GM19035 (cell line): ENCODE measurements around the gene RTL10.

Experiments used
- ATAC-seq: cut with Tn5 transposase; IDR thresholded peaks from one replicate; pipeline ENCODE4 v1.9.1; 2021; ENCODE audit not compliant: unreplicated experiment

The RTL10 gene

DNA sequence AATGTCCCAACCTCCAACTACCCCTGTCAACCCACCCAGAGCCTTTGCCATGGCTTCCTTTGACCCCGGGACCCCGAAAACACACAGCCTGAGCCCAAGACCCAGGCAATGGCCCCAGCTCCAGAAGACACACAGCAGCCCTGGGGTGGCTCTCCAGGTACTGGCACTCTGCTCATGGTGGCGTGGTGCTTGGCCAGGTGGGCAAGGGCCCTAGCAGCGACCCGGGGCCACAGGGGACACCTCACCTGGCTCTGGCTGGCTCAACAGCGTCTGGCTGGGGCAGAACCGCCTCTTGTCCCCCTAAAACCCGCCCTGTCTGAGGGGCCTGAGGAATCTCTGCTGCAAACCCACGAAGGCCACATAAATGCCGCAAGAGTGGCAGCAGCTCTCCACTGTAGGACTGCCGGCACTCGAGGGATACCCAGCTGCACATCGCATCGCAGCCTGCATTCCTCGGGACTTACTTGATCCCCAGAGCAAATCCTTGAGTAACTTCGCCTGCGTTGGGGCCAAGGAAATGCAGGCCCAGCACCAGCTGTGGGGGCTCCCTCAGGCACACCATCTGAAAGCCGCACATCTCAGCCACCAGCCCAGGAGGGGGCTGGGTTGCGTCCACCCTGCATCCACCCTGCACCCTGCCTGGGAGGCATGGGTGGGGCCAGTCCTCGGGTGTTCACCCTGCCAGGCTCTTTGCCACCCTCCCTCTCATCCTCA lies 23.1 kb upstream of the RTL10 start:
- ATAC-seq = no peak

DNA sequence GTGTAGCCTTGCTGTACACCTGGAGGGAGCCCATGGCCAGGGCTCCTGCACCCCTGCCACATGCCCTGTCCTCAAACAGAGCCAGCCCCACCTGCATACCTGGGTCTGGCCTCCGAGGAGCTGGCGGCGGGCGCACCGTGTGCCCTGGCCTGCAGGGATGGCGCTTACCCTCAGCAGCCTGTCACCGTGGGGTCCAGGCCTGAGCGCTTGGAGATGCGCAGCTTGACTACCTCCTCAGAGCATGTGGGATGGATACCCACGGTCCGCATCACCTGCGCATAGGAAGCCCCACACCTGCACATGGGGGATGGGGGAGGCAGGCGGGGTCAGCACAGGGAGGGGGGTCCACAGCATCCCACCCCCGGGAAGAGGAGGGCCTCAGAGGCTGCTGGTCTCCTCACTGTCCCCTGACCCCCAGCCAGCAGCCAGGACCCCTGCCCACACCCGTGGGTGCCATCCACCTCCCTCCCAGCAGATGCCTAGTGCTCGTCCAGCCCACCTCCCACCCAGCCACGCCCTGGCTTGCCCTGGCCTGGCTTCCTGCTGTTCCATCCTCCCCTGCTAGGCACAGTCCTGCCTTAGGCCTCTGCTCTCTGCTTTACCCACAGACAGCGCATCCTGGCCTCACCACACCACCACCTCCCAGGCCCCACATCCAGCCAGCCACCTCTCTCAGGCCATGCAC lies 22.4 kb upstream of the RTL10 start:
- no peak for ATAC-seq

DNA sequence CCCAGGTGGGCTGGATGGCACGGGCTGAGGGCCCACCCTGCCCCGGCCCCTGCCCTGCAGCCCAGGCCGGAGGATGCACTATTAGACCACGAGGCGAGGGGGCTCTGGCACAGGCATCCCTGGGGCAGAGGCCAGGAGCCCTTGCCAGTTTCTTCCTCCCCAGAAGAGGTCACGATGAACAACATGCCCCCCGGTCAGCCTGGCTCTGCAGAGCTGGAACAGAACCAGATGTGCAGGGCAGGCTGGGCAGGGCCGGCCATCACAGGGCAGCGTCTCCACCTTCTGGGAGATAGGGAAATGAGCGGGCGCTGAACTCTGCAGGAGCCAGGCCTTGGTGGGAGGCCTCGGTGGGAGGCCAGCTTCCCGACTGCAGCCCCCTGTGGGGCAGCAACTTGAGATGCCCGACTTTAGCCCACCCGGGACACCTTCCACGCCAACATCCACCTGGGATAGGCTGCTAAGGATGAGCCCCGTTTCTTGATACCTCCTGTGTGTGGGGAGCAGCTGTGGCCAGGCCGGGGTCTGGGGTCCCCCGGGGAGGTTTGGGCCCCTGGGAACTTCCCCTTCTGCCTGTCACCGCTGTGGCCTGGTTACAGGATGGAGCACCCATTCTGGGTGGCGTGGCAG lies 21.8 kb upstream of the RTL10 start:
- ATAC-seq = no peak

DNA sequence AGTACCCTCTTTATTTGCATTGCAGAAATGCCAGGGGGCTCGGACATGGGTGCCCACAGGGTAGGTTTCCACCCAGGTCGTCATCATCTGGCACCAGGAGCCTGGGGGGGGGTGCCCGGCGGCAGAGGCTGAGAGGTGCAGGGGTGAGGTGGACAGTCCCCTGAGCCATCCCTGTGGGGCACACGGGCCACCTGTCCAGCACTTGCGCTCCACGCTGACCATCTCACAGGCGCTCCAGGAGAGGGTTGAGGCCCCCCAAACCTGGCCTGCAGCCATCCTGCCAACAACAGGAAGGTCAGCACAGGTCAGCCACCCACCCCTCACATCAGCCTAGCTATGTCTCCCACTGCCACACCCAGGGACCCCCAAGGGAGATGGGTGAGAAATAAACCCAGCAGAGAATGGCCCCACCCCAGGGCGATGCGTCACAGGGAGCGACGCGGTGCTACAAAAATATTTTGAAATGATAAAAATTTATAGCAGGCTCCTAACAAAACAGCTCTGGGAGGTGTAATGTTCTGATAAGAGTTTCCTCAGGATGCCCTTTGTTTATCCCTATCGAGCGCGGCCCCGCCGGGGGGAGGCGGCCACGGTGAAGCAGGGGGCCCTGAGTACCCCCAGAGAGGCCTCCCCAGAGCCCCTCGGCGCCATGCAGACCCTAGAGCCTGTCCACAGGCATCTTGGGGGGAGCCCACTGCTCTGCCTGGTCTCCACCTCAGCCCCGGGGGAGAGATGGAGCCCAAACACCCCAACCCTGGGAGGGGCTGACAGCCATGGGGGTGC lies 21.0 kb upstream of the RTL10 start:
- no peak for ATAC-seq

DNA sequence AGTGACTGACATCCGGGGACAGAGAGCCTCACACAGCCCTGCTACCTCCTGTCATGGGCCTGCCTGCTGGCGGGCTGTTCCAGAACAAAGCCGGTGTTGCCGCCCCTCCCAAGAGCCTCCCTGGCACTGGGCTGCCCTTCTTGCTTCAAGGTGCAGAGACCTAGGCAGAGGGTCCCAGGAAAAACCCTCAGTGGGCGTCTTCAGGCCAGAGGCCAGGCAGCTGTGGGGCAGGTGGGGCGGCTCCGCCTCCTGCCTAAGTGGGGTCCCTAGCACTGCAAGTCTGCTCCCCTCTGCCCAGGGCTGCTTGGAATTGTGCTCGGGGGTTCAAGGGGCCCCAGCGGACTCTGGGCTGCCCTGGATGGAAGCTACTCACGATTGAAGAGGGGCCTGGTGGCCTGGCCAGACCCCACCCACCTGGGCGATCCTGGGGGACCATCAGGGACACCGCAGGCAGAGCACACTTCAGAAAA lies 20.4 kb upstream of the RTL10 start:
- ATAC-seq = no peak

DNA sequence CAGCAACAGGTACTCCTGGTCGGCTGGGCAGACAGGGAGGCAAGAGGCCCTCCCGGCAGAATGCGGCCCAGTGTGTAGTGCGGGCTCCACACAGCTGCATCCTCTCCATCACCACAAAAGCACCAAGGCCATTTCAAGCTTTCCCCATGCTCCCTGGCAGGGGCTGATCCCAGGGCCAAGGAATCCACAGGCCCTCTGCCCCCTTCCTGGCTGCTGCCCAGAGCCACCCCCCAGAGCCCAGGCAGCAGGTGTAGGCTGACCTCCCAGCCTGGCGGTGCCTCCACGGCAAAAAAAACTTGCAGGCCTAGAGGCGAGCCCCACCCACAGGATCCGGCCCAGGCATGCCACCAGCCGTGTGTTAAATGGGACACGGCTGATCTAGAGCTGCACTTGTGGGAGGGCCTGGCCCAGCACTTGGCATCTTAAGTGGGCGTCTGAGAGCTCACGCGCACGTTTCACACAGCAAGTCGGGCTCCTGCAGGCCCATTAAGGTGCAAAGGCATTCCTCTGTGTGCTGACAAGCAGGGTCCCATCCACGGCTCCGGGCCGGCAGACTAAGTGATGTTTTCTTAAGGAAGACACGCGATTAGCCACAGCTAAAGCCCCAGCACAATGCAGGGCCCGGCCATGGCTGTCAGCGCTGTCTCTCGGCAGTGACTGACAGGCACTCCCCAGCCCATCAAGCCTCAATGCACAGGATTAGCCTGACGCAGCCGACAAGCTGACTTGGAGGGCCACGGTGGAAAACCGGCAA lies 19.8 kb upstream of the RTL10 start:
- no peak for ATAC-seq

DNA sequence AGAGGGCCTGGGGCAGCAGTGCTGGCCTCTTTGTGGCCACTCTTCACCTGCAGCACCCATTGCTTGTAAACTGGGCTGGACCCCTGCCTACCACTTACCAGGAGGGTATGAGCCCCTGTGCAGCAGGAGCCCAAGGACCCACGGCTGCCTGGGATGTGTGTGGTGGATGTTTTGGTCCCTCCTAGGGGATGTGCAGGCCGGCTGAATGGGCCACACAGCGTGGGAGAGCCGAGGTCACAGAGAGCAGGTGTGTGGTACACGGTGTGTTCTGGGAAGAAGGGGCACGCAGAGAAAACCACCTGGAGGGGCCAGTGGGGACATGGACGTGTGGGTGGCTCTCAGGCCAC lies 19.3 kb upstream of the RTL10 start:
- no peak for ATAC-seq

DNA sequence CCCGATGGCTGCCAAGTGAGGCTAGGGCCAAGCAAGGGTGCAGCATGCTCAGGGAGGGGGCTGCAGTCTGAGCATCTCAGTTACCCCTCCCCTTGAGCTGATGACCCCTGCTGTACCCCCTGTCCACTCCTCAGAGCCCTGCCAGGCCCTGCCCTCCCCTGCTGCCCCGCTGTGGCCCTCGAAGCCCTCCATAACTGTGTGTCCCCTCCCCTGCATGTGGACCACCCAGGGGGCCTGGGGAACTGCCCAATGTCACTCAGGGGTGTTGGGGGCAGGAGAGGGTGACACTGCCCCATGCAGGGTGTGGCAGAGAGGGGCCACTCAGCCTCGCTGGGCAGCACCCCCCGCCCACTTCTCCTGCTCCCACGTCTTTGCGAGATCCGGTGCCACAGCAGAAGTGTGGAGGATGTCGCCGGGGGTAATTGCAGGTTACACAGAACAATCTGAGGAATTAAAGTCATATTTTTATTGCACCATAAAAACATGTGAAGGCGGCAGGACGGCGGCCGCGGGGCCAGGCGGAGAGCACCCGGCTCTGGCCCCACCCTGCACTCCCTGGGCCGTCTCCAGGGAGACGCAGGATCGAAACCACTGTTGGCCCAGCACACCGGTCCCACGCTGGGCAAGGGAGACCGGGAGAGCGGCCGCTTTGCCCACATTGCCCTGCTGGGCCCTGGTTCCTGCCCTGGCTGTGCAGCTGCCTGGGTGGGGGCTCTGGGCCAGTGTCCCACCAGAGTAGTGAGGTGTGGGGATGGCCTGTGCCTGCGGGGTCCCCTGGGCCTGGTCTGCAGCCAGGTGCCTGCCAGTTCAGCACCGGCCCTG lies 18.7 kb upstream of the RTL10 start:
- no peak for ATAC-seq

DNA sequence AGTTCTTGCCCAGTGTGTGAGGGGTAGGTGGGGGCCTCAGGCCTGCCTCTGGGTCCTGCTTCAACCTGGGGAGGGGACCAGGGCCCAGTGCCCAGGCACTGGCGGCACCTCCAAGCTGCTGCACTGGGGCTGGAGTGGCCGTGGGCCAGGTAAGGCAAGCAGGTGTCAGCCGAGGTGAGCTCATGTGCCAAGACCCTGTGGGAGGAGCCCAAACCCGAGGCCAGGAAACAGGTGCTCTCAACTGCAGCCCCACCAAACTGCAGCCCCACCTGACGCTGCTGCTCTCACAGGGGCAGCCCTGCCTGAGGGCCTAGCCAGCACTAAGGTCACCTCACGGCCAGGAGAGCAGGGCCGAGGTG lies 18.1 kb upstream of the RTL10 start:
- no peak for ATAC-seq

DNA sequence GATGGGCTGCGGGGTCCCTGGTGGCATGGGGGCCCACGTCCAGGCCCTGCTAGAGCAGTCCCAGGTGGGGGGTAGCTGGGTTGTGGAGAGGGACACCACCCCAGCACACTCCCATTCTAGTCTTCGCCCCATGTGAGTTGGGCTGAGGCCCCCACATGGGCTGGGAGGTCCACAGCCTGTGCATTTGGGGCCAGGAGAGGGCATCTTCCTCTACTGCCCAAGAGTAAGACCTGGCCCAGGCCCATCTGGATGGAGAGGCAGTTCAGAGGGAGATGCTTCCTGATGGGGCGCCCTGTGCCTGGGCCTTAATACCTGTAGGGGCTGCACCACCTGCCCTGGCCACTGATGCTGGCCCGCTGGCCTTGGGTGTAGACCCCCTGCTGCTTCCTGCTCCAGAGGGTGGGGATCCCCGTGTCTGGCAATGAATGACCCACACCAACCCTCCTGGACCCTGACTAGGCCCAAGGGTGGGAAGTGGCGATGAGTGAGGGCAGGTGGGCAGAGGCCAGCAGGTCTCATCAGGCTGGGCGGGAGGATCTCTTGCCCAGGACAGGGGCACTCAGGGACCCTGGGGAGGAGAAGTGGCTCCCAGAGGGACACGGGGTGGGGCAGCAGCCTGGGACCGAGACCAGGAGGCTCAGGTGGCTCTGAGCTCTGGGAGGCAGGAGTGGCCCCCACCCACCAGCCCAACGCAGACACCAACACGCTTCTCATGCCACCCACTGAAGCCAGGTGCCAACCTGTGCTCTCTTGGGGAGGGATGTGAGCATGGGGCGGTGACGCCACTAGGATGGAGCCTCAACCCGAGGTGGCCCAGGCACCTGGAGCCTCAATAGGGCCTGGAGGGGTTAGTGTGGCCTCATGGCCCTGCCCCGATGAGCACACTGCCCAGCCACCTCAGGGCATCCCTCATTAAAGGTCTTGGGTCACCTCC lies 17.4 kb upstream of the RTL10 start:
- ATAC-seq = no peak

DNA sequence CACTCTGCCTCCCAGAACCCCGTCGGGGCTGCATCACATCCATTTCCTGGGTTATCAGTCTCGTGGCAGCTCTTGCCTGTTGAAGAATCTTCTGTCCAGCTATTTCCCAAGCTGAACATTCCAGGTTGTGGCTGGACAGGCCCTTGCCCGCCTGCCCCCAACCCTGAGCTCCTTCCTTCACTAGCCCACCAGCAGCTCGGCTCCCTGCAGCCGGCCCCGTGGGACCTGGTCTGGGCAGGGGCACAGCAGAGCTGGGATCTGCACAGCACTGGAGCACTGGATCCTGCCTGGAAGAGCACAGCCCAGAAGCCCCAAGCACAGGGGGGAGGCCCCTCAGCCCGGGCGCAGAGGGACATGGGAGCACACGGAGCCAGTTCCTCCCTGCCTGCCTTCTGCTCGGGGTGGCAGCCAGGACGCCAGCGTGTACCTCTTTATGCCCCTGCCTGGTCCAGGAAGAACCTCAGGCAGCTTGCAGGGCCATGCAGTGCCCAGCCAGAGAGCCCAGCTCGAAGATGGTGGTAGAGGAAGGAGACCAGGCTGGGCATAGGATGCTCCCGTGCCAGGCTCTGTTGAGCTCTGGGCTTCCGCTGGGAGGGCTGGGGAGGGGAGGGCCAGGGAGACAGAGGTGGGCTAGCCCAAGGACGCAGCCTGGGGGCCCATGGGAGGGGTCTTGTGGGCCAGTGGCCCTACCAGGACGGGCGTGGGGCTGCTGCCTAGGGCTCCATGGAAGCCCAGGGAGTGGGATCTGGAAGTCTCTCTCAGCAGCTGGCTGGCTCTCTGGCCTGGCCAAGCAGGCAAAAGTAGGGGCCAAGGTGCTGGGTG lies 16.6 kb upstream of the RTL10 start:
- no peak for ATAC-seq

DNA sequence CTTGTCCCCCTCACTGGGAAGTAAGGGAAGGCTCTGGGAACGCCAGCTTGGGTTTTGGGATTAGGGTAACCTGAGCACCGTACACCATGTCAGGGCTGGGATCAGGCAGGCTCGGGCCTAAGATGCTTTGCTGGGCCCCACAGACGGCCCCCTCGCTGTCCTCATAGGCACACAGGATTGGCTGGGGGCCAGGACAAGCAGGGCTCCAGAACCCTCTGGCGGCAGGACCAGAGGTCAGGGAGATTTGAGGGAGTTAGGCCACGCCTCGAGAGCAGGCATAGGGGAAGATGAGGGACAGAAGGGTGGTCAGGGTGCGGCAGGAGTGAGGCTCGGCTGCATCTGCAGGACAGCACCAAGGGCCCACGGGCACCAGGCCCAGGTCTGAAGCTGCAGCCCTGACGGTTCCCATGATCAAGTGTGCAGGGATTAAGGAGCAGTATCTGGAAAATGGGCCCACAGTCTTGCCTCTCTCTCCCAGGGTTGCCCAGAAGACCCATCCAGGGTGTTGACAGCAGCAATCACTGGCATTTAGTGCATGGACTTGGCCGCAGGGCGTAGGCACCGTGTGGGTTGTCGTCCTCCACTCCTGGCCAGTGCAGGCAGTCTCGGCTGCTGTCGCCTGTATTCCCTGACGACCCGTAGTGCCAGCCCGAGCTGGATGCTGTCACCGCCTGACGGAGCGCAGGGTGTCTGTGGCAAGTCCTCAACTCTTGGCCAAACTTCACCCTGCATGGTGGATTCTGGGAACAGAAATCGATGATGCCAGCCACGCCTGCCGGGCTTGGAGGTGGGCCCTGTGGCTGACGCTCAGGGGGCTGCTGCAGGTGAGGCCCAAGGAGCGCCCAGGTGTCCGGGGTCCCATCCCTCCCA lies 15.7 kb upstream of the RTL10 start:
- ATAC-seq = no peak

DNA sequence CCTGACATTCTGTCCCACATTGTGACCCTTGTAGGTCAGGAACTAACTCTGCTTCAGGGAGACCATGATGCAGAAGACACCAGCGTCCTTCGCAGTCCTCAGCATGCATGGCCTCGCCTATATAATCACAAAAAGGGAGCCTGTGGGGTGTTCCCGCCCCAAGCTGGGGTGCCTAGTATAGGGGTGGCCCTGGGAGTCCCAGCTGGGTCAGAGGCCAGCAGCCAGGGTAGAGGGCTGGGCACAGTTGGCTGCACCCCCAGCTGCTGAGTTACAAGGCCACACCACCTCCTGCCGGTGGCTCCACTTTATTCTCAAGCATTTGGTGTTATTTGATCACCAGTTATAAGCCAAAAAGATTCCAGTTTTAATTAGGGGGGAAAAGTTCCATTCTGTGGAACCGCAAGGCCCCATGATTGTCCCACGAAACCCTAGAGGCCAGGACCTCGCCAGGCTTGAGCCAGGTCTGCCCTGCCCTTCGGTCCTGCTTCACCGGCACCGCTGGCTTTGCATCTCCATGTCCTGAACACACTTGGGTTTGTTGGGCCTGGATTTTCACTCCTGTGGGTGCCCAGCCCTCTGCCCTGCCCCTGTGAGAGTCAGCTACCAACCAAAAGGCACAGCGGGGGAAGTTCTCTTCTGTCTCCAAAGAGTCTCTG lies 15.0 kb upstream of the RTL10 start:
- ATAC-seq = no peak

DNA sequence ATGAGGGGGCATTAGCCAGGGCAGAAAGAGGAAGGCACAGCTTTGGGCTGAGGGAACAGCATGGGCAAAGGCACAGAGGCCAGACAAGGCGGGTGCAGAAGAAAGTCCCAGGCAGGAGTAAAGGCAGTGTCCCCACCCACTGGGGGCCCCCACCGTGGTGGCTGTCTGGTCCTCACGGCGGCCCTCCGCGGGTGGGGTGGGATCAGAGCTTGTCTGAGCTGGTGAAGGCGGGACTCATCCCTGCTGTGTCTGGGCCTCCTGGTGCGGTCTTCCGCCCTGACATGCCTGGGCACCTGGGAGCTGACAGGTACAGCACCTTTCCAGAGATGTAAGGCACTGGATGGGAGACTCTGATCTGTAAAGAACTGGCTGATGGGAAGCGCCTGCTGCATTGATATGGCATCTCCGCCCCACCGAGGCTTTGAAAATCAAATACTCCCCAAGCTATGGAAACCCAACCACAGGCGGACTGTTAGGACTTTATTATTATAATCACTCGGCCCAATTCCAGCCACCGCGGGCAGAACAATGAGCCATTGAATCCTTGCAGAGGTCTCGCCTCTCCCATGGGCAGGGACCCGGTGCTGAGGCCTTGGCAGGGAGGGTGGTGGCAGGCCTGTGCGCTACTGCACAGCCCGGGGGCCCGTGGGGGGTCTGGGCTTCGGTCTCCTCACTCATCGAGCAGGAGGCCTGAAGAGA lies 14.2 kb upstream of the RTL10 start:
- ATAC-seq = no peak

DNA sequence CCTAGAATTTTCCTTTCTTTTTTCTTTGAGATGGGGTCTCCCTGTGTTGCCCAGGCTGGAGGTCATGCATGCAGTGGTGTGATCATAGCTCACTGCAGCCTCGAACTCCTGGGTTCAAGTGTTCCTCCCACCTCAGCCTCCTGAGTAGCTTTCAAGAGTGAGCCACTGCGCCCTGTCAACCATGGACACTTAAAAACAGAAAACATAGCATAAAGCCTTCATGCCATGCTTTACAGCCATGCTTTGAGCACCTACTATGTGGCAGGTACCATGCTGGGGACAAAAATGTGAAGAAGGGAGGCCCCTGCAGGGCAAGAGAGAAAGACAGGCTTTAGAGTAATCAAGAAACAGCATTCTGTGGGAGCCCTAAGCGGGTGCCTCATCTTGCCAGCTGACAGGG lies 13.7 kb upstream of the RTL10 start:
- ATAC-seq = no peak

DNA sequence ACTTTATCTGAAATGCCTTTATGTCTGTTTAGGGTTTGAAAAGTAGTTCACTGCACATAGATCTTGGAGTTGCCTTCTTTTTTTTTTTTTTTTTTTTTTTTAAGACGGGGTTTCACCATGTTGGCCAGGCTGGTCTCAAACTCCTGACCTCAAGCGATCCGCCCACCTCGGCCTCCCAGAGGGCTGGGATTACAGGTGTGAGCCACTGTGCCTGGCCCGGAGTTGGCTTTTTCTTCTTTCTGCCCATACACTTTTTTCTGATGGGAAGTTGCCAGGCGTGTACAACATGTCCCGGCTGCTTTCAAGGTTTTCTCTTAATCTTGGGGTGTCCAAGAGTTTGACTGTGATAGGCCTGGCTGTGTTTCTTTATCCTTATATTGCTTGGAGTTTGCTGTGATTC lies 12.9 kb upstream of the RTL10 start:
- ATAC-seq = no peak
